SIG-M5 (cell line): ENCODE data around the gene SLC30A2.
A peak's percentile ranks its signal among the peaks of the same experiment; 100 is the strongest.

Experiments
- DNase-seq: peaks from one replicate; lab custom pipeline; 2025; lab: John Stamatoyannopoulos, UW

Gene SLC30A2

GRCh38 chr1:26022404-26022779 is 23.5 kb downstream of the SLC30A2 start:
- no peak for DNase-seq

- no peak for DNase-seq
Observed at GRCh38 chr1:26021647-26022403, 24.1 kb downstream of the SLC30A2 start, which contains the start of gene EXTL1. Gene EXTL1, plus strand, starts transcription at chr1:26021775. Its CDS starts 872 bp downstream, at chr1:26022647.

DNA sequence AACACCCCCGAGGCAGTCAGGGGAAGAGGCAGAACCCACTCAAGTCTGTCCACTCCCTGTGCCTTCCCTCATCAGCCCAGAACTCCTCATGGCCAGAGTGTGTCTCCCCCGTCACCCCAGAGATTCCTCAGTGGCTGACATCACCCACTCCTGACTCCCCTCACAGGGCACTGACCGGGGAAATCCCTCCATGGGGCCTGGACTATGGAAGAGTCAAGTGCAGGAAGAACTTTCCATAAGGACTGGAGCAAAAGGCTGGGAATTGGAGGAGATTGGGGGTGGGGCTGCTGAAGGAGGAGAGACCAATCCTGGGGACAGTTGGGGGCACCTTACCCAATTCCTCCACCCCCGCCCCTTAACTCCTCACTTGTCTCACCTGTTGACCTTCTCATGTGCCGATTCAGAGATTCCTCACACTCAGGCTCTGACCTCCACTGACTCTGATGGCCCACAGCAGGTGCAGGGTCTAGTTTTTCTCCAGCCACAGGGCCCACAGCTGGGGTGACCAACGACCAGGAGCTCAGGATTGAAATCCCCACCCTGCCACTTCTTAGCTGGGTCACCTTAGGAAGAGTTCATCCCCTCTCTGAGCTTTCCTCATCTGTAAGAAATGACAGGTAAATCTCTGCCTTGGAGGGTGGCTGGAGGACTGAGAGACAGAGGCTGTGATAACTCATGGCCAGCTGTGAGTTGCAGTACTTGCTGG is 24.8 kb downstream of the SLC30A2 start:
- no peak for DNase-seq

DNA sequence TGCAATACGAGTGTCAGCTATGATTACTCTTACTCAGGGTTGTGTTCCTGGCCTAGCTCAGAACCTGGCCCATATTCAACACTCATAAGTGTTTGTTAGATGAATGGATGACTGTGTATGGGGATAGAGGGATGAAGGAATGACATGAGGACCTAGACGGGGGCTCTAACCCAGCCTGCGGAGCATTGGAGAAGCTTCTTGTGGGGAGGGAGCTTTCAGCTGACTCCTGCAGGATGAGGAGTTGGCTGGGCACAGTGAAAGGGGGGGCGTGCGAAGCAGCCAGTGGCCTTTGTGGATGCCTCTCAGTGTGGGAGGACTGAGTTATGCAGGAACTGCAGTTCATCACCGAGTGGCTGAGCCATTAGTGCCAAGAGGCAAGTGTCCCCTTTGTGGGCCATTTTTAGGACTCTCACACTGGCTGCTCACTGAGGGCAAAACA is 25.6 kb downstream of the SLC30A2 start:
- no peak for DNase-seq

- no peak for DNase-seq
Observed at GRCh38 chr1:26019641-26020315, 26.1 kb downstream of the SLC30A2 start.

DNA sequence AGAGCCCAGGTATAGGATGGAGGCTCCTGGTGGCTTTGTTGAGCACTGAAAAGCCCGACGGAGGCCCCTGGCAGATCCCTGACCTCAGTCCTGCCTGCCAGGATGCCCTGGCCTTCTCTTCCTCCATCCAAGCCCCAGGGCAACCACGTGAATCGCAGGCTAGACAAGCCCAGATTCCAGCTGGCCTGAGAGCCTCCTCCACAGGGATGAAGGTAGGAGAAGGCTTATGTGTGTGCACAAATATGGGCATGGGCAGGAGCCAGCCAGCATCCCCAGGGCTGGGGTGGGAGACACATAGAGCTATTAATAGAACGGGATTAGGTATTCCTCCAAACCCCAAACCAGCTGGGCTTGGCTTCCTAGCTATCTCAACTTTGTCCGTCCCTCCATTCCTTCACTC is 28.3 kb downstream of the SLC30A2 start:
- no peak for DNase-seq

DNA sequence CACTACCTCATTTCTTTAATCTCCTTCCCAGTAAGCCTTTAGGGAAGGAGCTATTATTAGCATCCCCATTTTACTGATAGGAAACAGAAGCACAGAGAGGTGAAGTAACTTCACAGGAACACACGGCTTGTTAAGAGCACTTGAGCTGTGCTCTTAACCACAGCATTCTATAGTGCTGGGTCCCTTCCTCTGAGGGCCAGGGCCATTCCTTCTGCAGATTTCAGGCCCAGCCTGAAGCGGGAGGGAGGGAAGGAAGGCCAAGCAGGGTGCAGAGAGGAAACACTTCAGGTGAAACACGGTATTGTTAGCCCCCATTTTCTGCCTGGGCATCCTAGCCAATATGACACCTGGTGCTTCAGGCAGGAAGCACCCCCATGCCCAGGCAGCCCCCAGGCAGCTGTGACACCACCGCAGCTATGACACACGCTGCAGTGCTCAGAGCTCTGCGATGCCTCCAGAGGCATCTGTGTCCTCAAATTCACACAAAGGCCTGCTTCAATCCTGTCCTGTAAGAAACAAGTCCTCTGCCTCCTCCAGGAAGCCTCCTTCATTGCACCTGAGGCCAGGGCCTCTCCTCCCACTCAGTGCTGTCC is 28.9 kb downstream of the SLC30A2 start:
- DNase-seq, result no peak

GRCh38 chr1:26016258-26016952 is 29.5 kb downstream of the SLC30A2 start:
- DNase-seq, result no peak

GRCh38 chr1:26015358-26015757 is 30.6 kb downstream of the SLC30A2 start:
- no peak for DNase-seq

- DNase-seq, result no peak
Observed at GRCh38 chr1:26014179-26014578, 31.7 kb downstream of the SLC30A2 start.

- no peak for DNase-seq
Observed at GRCh38 chr1:26012864-26013263, 33.1 kb downstream of the SLC30A2 start.

GRCh38 chr1:26010825-26011224 is 35.1 kb downstream of the SLC30A2 start:
- DNase-seq, result no peak

GRCh38 chr1:26009796-26010447 is 36.0 kb downstream of the SLC30A2 start:
- no peak for DNase-seq

DNA sequence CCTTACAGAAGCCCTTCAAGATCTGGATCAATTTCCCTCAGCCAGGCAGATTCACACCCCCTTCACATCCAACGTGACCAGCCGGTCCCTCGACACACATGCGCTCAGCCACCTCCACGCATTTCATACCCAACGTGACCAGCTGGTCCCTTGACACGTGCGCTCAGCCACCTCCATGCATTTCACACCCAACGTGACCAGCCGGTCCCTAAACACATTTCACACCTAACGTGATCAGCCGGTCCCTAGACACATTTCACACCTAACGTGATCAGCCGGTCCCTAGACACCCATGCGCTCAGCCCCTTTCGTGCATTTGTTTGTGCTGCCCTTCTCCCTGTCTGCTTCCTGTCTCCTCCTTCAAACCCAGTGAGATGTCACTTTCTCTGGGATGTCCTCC is 39.2 kb downstream of the SLC30A2 start:
- no peak for DNase-seq

DNA sequence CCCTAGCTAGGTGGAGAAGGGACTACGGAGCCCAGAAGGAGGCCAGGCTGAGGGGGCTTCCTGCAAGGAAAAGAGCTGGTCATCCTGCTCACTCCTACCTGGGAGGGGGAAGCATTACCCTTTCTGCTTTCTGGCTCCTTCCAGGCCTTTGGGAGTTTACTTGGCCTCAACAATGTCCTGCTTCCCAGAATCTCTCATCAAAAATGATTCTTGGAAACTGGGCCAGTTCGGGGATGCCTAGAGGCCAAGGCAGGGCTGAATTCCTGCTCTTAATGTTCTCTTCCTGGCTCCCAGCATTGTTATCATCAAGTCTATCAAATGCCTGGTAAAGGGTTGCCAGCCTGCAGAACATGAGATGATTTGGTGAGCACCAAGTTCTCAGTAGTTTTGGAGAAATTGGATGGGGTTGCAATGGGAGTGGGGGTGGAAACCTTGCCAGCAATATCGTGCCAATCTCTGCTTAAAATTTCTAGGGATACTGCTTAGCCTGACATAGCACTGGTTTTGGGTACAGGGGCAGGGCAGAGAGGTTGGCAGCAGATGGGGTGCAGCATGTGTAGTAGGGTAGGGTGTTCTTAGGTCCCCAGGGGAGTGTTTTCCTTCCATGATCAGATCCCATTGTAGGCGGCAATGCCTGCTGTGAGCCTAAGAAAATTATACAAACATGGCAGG is 40.3 kb downstream of the SLC30A2 start:
- no peak for DNase-seq

- DNase-seq, result no peak
Observed at GRCh38 chr1:26003756-26004155, 42.2 kb downstream of the SLC30A2 start.

DNA sequence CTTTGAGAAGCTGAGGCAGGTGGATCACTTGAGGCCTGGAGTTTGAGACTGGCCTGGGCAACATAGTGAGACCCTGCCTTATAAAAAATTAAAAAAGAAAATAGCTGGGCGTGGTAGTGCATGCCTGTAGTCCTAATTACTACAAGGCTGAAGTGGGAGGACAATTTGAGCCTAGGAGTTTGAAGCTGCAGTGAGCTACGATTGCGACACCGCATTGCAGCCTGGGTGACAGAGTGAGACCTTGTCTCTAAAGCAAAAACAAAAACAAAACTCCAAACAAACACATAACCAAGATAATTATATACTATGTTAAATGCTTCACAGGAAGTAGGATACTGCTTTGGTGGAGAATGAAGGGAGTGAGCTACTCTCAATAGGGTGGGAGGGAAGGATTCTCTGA is 42.7 kb downstream of the SLC30A2 start:
- DNase-seq, result no peak

GRCh38 chr1:25999041-25999800 is 46.7 kb downstream of the SLC30A2 start:
- DNase-seq, result no peak

DNA sequence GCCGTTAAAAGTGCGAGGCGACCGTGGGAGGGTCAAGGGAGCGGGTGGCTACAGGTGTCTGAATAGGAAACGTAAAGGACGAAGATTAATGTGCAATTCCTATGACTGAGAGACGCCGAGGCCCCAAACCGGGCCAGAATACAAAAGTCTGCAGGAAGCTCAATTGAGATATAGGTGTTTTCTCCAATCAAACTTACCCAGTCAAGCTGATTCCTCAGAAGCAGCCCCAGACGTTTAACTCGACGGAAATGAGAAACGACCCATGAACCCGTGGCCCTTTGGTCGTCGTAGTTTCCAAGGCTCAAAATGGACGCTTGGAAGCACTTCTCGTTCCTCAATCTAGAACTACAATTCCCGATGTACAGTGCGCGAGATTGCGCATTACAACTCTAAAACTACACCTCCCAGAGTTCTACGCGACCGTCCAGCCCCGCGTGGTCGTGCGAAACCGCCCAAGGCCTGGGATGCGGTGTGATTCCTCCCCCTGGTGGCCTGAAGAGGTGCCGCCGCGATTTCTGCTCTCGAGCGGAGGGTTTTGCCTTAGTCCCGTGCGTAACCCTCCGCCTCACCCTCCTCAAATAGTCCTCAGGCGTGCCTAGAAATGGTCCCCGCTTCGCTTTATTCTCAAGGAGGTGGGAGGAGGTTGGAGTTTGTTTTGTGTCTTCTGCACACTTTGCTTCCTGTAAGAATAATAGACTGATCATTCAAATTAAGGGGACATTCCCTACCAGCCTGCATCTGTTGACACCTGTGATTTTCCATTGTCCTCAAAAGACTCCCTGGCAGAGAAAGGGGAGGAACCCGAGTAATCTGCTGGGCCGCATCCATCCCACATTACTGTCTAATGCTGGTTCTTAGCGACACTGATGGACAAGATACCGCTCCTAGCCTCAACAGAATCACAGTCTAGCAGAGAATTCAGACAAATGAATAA is 47.8 kb downstream of the SLC30A2 start, which contains the start of gene PAFAH2:
Gene PAFAH2, minus strand, starts transcription at position 236 of the 934 bp plus-strand sequence. CDS start 7,247 bp downstream, outside the sequence.
- peak; percentile 91 for DNase-seq
